Activated T-helper 1 cell treated with Interleukin-2 at 50 U/mL for 16 hours (primary cell): Measurements from ENCODE around the gene ATL3.
"Not testable (repeated sequence)": the region's sequence is repeated elsewhere in the genome, so short reads cannot be mapped to it uniquely, and the experiment has no call there.

Experiments used
- DNase-seq: peaks from one replicate; pipeline ENCODE4 v3.0.0-alpha.2; 2020; ENCODE audit warnings: low read depth

ATL3 gene

DNA sequence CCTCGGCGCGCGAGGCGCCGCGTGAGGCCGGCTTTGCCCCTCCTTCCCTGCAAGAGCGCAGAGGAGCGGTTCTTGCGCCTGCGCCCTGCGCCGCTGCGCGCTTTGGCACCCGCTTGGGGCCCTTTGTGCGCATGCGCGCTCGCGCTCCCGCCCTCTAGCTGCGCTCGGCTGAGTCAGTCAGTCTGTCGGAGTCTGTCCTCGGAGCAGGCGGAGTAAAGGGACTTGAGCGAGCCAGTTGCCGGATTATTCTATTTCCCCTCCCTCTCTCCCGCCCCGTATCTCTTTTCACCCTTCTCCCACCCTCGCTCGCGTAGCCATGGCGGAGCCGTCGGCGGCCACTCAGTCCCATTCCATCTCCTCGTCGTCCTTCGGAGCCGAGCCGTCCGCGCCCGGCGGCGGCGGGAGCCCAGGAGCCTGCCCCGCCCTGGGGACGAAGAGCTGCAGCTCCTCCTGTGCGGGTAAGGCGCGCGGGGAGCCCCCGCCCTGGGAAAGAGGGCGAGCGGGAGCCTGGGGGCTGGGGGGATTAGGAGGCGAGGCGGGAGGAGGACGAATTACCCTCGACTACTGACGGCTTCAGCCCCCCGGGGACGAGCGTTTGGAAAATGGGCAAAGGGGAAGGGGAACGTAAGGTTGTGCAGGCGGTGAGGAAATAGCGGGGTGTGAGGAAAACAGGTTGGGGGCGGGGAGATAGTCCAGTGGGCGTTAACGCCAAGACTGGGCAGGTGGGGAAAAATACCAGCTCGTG, 10.3 kb upstream of the ATL3 start, which contains the start of gene RTN3:
Gene RTN3, plus strand, starts transcription at position 180 of the 745 bp plus-strand sequence. Its CDS starts 137 bp downstream, at position 317.
- DNase-seq = peak; percentile 100

GRCh38 chr11:63680834-63681320, 9.7 kb upstream of the ATL3 start:
- DNase-seq = no peak

GRCh38 chr11:63673579-63673978, 2.4 kb upstream of the ATL3 start:
- no peak for DNase-seq

DNA sequence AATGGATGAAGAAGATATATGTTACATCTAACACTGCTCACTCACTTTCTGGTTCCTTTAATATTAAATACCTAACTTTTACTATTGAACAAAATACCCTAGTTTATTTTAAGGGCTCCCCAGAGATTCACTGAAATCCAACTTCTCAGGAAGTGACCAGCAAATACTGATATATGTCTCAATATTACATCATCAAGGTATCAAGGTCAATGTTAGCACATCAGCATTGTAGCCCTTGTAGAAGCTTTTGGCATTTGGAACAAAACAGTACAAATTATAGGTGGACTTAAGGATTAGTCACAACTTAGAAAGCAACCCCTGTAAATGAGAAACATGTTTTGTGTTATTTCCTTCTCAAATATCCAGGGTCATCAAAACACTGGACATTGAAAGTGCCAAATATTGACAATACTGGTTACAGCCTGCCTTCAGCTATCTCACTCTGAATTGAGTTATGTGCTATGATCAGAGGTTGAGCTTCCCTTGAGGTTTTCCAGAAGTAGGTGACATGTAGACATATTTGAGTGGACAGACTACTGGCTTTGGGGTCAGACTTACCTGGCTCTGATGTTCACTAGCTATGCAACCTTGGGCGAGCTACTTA, 1.9 kb upstream of the ATL3 start:
- no peak for DNase-seq

DNA sequence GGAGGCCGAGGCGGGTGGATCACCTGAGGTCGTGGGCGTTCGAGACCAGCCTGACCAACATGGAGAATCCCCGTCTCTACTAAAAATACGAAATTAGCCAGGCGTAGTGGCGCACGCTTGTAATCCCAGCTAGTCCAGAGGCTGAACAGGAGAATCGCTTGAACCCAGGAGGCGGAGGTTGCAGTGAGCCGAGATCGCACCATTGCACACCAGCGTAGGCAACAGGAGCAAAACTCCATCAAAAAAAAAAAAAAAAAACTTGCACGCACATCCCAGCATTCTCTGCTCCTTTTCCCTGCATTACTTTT, 934 bp upstream of the ATL3 start:
- DNase-seq = no peak

DNA sequence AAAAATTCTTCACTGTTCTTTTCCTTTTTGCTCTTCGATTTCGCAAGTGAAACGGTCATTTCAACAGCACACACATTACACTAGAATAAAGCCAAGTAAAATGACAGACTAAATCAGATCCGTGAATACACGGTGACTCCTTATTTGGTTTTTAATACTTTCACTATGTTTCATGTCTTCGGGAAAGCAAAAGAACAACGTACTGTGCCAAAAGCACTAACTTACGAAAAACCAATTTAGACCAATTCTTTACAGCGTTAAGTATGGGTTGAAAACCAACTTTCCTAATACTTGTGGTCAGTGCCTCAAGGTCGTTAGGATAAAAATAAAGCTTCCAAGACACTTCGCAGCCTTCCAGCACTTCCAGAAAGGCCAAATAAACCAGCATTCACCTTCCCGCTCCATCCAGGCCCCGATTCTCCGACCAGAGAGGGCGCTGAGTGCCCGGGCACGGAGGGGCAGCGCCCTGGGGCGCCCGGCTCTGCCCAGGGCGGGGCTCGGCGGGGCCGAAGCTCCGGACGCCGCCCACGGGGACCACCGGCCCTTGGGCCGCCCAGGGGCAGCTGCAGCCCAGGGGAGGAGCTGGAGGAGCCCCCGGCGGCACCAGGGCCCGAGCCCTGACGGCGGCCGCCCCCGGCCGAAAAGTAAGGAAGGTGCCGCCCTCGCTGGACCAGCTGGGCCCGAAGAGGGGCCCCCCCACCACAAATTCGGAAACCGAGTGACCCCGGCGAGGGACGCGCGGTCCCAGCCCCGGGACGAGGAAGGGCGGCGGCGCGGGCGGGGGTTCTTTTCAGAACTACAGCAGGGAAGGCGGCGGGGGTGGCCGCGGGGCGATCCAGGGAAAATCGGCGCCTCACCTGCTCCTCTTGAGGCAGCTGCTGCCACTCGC, 499 bp downstream of the ATL3 start:
- DNase-seq = peak; percentile 15

DNA sequence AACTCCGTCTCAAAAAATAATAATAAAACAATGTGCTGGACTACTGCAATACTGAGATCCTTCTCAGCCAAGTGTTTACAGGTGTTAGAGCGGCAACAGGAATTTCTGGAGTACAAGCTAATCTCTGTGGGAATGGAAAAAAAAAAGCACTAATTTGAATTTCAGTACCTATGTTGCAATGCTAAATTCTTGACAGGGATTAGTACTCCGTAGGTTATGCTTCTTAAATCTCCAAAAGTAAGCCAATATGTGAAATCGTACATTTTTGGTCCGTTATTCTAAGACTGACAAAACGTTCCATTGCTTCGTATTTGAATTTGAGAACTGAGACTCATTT, 1.1 kb downstream of the ATL3 start:
- DNase-seq = no peak

GRCh38 chr11:63667995-63668795, 3.0 kb downstream of the ATL3 start:
- no peak for DNase-seq

- no peak for DNase-seq
Measured at GRCh38 chr11:63666874-63667273, 4.3 kb downstream of the ATL3 start.

DNA sequence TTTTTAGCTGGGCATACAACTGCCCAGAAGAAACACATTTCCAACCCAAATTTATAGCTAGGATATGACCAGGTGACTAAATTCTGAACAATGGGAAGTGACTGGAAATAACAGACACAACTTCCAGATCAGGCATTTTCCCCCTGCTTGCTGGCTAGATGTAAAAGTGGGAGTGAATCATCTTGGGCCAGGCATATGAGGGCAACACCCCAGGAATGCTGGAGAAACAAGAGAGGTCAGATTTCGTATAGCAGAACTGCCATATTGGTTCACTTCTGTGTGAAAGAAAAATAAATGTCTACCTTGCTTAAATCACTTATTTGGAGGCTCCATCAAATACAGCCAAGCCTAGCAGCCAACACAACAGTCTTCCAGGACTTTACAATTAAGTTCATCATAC, 7.4 kb downstream of the ATL3 start:
- DNase-seq = no peak

DNA sequence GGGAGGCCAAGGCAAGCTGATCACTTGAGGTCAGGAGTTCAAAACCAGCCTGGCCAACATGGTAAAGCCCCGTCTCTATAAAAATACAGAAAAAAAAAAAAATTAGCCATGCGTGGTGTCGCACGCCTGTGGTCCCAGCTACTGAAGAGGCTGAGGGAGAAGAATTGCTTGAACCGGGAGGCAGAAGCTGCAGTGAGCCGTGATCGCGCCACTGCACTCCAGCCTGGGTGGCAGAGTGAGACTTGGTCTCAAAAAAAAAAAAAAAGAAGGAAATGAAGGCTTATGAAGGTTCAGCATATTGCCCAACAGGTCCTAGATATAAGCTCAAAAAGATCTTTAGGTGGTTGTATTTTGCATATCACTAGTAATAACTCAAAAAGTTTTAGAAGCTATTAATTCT, 10.2 kb downstream of the ATL3 start:
- no peak for DNase-seq

DNA sequence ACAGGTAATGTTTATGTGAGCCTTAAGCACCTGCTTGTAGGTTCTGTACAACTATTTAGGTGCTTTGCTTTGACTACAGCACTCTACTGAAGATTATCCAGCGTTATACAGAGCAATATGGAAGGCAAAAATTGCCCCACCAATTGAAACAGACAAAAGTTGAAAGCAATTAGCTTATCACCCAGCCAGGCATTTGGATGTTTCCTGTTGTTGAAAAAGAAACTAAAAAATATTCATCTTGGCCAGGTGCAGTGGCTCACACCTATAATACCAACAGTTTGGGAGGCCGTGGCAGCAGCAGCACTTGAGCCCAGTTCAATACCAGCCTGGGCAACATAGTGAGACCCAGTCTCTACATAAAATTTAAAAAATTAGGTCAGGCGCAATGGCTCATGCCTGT, 18.5 kb downstream of the ATL3 start:
- no peak for DNase-seq

- no peak for DNase-seq
Measured at GRCh38 chr11:63643205-63643604, 28.0 kb downstream of the ATL3 start.

DNA sequence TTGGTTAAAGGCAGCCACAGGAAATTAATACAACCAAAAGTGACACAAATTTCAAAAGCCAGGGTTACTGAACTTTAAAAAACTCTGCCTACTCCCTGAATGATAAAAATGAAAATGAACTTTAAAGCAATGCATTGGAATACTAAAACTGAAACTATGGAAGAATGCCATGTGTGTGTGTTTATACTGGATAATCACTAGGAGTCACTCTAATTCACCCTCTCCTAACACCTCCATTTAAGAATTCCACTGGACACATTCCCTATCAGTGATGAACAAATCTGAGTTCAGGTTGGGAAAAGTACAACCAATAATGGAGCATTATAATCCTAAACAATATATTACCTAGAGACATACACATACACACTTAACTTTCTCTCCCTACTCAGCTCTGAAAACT, 29.4 kb downstream of the ATL3 start:
- no peak for DNase-seq

DNA sequence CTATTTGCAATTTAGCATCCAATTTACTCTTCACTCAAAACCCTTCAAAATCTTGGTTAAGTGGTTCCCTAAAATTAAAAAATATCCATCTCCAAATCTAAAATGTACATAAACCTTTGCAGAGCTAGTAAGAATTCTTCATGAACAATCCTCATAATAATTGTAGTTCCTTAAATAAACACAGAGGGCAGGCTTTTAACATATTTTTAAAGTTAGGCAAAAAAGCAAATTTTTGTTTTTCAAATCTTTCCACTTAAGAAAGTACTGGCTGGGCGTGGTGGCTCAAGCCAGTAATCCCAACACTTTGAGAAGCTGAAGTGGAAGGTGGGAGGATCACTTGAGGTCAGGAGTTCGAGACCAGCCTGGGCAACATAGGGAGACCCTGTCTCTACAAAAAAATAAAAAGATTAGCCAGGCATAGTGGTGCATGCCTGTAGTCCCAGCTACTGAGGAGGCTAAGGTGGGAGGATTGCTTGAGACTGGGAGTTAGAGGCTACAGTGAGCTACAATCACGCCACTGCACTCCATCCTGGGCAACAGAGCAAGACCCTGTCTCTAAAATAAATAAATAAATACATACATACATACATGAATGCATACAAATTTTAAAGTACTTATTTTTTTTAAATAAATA, 31.9 kb downstream of the ATL3 start:
- no peak for DNase-seq

DNA sequence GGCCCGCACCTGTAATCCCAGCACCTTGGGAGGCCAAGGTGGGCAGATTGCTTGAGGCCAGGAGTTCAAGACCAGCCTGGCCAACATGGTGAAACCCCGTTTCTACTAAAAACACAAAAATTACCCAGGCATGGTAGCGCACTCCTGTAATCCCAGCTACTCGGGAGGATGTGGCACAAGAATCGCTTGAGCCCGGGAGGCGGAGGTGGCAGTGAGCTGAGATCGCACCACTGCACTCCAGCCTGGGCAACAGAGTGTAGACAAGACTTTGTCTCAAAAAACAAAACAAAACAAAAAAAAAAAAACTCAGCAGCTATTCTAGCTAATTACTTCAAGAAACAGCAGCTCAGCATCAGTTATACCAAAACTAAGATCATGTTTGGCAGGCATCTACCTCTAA, 32.7 kb downstream of the ATL3 start:
- not testable (repeated sequence) for DNase-seq

DNA sequence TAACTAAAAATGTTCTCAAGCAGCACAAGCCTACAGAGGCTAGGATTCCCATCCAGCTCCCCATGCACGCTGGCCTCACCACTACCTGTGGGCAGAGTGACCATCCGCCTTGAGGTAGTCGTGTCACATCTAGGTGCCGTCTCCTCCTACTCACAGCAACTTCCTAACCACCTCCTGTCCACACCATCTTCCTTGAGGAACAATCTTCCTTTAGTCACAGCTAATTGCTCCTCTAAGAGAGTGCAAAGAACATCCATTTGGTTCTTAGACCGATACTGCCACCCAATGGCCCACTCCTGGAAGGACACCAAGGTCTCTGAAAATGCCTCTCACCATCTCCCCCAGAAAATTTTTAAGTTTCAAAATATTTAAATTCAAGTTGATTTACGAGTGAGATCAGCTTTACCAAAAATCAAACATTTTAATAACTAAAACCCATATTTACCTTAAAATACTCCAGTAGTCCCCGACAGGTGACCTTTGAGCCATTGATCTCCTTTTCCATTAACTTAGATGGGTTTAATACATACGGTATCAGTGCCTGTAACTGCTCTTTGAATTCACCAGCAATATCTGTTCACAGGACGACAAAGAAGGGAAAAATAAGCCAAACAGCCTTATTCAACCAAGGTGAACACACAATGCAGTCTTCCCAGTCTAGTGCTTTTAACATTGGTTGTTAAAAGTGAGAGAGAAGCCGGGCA, 35.3 kb downstream of the ATL3 start:
- DNase-seq = peak; percentile 29

DNA sequence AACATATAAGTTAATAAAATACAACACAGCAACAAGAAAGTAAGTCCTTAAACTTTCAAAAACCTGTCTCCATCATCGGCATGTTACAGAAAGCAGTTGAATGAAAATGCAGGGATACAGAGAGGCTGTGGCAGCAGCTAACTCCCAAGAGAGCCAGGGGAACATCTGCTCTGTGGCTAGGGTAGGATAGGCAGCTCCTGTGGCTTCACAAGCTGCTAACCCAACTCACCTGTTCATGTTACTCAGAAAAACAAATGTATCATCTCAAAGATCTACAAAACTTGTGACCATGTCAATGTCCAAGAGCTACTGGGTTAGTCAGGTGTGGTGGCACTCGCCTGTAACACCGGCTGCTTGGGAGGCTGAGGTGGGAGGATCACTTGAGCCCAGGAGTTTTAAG, 41.8 kb downstream of the ATL3 start:
- no peak for DNase-seq

DNA sequence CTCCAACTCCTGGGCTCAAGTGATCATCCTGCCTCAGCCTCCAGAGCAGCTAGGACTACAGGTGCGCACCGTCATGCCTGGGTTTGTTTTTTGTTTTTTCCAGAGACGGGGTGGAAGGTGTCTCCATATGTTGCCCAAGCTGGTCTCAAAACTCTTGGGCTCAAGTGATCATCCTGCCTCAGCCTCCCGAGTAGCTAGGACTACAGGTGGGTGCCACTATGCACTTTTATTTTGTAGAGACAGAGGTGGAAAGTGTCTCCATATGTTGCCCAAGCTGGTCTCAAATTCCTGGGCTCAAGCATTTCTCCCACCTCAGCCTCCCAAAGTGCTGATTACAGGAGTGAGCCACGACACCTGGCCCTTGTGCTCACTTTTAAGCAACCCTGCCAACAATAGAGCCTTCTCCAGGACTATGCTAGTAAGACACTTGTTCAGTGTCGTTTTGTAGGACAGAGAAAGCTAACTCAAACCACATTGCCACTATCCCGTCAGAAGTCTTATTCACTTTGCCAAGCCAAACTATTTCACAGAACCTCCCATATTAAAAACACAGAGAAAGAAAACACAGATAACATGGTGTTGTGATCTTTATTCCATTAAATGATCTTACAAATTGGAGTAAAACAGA, 47.5 kb downstream of the ATL3 start:
- DNase-seq = no peak

DNA sequence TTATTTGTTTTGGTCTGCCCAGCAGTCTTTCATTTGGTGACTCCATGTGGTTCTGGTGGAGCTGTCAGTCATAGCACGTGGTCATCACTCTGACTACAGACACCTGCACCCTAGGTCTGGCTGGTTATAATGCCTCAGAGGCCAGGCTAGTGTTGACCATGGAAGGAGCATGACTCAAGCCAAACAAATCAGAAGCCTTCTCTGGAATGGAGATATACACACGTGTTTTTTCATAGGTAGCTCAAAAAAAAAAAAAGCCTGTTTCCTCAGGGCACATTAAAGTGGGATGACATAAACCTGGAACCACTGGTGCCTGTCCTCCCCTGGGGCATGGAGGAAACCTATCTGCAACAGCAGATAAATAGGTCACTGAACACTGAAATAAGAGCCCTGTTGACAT, 48.9 kb downstream of the ATL3 start:
- no peak for DNase-seq

DNA sequence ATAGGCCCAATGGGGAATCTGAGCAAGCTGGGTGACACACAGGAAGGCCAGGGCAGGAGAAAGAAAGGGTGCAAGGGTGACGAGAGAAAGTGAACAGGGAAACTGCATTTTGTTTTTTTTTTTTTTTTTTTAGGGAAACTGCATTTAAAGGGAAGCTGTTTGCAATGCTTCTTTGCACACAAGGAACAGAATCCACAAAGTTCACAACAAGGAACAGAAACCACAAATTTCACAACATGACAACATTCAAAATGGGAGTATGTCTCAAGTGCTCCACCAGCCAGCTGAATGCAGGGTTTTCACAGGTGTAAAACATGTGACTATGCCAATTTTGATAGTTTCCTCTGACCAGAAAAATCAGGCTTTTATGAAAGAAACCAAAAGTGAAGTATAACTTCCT, 50.1 kb downstream of the ATL3 start:
- DNase-seq = no peak
